HG02840 (cell line): Measurements from ENCODE around the gene EDC3.
"Not testable (repeated sequence)": the region's sequence is repeated elsewhere in the genome, so short reads cannot be mapped to it uniquely, and the experiment has no call there.

ENCODE experiments used
- ATAC-seq: cut with Tn5 transposase; IDR thresholded peaks from one replicate; pipeline ENCODE4 v1.9.1; 2021; ENCODE audit warnings: mild to moderate bottlenecking, moderate library complexity, moderate number of reproducible peaks; ENCODE audit not compliant: unreplicated experiment, low FRiP score

Gene EDC3

GRCh38 chr15:74655424-74655823, 40.4 kb downstream of the EDC3 start:
- ATAC-seq, result no peak

- ATAC-seq, result no peak
These were observed 42.3 kb downstream of the EDC3 start for GRCh38 chr15:74653426-74654102.

GRCh38 chr15:74651242-74651741, 44.5 kb downstream of the EDC3 start:
- ATAC-seq, result no peak

GRCh38 chr15:74648051-74648842, 47.6 kb downstream of the EDC3 start:
- ATAC-seq, result no peak

- ATAC-seq, result no peak
These were observed 49.3 kb downstream of the EDC3 start for GRCh38 chr15:74646480-74646879.

GRCh38 chr15:74643665-74644204, 52.1 kb downstream of the EDC3 start:
- no peak for ATAC-seq

- no peak for ATAC-seq
These were observed 52.8 kb downstream of the EDC3 start for GRCh38 chr15:74642734-74643664.

- ATAC-seq, result no peak
These were observed 53.5 kb downstream of the EDC3 start for GRCh38 chr15:74642348-74642733.

- ATAC-seq, result no peak
These were observed 54.7 kb downstream of the EDC3 start for GRCh38 chr15:74641151-74641550.

- ATAC-seq, result no peak
These were observed 58.8 kb downstream of the EDC3 start for GRCh38 chr15:74636984-74637383.

- ATAC-seq, result no peak
These were observed 60.6 kb downstream of the EDC3 start for GRCh38 chr15:74635228-74635627.

- ATAC-seq, result no peak
These were observed 62.0 kb downstream of the EDC3 start for GRCh38 chr15:74633781-74634180.

- ATAC-seq, result no peak
These were observed 63.2 kb downstream of the EDC3 start for GRCh38 chr15:74632601-74633000.

- no peak for ATAC-seq
These were observed 63.8 kb downstream of the EDC3 start for GRCh38 chr15:74631935-74632560.

- ATAC-seq, result no peak
These were observed 64.4 kb downstream of the EDC3 start for GRCh38 chr15:74631408-74631807.

GRCh38 chr15:74631087-74631385, 64.8 kb downstream of the EDC3 start:
- ATAC-seq, result no peak

GRCh38 chr15:74630284-74631086, 65.3 kb downstream of the EDC3 start:
- no peak for ATAC-seq

- not testable (repeated sequence) for ATAC-seq
These were observed 66.1 kb downstream of the EDC3 start for GRCh38 chr15:74629696-74630095.

- no peak for ATAC-seq
These were observed 66.9 kb downstream of the EDC3 start for GRCh38 chr15:74628949-74629348.
